ENCODE measurements around the gene RAB40B. TPM values are rescaled to one million over a fixed set of nuclear protein-coding genes. Genes with fewer than 3 reads are reported as not detected.

RAB40B gene
- total RNA-seq, 1 donor from 2014 or later: 22.4 TPM

GRCh38 chr17:82737967-82738877 is 39.7 kb upstream of the RAB40B start:
- peaks cover 48% of the 10 kb centered on the region for H3K36me3 ChIP-seq
- intact Hi-C loops (cut with micrococcal nuclease): no loop called here

DNA sequence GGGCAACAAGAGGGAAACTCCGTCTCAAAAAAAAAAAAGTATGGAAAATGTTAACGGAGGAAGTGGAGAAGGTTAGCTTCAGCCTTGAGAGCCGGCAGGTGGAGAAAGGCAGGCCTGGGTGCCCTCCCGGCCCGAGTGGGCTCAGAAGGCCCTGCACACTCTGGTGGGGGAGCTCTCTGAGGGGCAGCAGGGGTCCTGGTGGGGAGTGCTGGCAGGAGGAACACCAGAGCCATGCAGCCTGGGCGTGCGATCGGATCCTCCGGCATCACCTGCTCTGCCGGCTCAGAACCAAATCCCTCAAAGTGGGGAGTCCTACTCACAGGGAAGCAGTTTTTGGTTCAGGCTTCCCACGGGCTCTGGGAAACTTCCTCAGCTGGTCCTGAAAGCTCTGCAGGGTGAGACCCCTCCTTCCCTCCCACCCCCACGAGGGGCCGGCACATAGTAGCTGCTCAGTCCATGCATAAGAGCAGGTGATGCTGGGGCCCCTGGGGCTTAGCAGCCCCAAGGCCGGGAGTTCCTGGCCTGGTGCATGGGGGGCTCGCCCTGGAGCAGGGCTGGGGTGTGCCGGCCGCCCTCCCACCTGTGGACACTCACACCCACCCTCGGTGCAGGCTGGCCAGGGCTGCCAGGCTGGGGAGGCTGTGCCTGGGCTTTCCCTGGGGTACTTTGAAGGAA is 38.1 kb upstream of the RAB40B start:
- DNase-seq: no peak
- Histone ChIP-seq H3K4me1 (peaks cover 46% of the 10 kb centered on the region), H3K36me3 (peaks cover 40% of the 10 kb centered on the region), H3K4me3 (peak overlapping the region; percentile 87), H3K9me3 (replicated peaks) (peaks cover 17% of the 10 kb centered on the region), H3K27ac (replicated peaks) (peak overlapping the region; percentile 93), H3K27me3 (ENCODE audit: low read depth) (no peaks in the 10 kb centered on the region)
- intact Hi-C loops (cut with micrococcal nuclease): no loop called here
- TF ChIP-seq, protein P1, sequence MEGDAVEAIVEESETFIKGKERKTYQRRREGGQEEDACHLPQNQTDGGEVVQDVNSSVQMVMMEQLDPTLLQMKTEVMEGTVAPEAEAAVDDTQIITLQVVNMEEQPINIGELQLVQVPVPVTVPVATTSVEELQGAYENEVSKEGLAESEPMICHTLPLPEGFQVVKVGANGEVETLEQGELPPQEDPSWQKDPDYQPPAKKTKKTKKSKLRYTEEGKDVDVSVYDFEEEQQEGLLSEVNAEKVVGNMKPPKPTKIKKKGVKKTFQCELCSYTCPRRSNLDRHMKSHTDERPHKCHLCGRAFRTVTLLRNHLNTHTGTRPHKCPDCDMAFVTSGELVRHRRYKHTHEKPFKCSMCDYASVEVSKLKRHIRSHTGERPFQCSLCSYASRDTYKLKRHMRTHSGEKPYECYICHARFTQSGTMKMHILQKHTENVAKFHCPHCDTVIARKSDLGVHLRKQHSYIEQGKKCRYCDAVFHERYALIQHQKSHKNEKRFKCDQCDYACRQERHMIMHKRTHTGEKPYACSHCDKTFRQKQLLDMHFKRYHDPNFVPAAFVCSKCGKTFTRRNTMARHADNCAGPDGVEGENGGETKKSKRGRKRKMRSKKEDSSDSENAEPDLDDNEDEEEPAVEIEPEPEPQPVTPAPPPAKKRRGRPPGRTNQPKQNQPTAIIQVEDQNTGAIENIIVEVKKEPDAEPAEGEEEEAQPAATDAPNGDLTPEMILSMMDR (IDR thresholded peaks at IDR 0.05; ENCODE audit: borderline replicate concordance): no peak

More at GRCh38 chr17:82737967-82738877, 39.7 kb upstream of the RAB40B start:
- Histone ChIP-seq H3K4me3 (peak overlapping the region; percentile 87), H3K27ac (replicated peaks) (peak overlapping the region; percentile 93), H3K9me3 (replicated peaks) (peaks cover 17% of the 10 kb centered on the region), H3K4me1 (peaks cover 46% of the 10 kb centered on the region), H3K27me3 (ENCODE audit: low read depth) (no peaks in the 10 kb centered on the region)
- DNase-seq: peak; percentile 83
- TF ChIP-seq, protein P1 (IDR thresholded peaks at IDR 0.05; ENCODE audit: borderline replicate concordance): no peak

DNA sequence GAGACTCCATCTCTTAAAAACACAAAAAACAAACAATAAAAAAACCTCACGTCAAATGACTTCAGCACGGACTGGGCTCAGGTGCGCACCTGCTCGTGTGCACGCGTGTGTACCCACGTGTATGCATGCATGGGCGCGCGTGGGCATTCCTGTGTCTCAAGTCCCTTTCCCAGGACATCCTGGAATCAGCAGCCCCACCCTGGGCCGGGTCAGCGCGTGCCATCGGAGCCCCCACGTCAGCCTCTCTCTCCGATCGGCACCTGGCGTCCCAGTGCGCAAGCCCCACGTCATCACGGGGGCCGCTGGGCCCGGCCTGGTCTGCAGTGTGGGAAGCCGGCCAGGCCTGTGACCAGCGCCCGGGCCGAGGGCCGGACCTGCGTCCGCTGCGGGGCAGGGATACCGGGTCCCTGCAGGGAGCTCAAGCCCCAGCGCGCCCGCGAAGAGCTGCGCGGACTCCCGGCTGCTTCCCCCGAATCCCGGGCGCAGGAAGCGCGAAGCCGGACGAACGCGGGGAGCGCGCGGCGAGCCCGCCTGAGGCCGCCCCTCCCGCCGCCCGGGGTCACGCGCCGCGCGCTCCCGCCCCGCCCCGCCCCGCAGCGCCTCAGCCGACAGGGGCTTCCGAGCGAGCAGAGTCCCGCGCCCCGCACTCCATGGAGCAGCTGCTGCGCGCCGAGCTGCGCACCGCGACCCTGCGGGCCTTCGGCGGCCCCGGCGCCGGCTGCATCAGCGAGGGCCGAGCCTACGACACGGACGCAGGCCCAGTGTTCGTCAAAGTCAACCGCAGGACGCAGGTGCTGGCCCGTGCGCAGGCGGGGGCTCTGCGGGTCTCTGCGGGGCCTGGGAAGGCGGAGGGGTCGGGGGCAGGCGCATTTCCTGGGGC is 36.7 kb upstream of the RAB40B start, which contains the start of gene FN3K:
Gene FN3K, plus strand, starts transcription at position 629 of the 880 bp plus-strand sequence. Its CDS starts 22 bp downstream, at position 651.
- Histone ChIP-seq H3K36me3 (peaks cover 27% of the 10 kb centered on the region), H3K4me3 (peak within 1 kb of the TSS; percentile 87), H3K9me3 (replicated peaks) (peaks cover 6% of the 10 kb centered on the region), H3K27ac (replicated peaks) (peak within 1 kb of the TSS; percentile 93), H3K27me3 (ENCODE audit: low read depth) (no peaks in the 10 kb centered on the region), H3K4me1 (peaks cover 46% of the 10 kb centered on the region)
- peak; percentile 73 for DNase-seq
- TF ChIP-seq, protein P1 (IDR thresholded peaks at IDR 0.05; ENCODE audit: borderline replicate concordance): no peak
- intact Hi-C loops (cut with micrococcal nuclease): no loop called here

DNA sequence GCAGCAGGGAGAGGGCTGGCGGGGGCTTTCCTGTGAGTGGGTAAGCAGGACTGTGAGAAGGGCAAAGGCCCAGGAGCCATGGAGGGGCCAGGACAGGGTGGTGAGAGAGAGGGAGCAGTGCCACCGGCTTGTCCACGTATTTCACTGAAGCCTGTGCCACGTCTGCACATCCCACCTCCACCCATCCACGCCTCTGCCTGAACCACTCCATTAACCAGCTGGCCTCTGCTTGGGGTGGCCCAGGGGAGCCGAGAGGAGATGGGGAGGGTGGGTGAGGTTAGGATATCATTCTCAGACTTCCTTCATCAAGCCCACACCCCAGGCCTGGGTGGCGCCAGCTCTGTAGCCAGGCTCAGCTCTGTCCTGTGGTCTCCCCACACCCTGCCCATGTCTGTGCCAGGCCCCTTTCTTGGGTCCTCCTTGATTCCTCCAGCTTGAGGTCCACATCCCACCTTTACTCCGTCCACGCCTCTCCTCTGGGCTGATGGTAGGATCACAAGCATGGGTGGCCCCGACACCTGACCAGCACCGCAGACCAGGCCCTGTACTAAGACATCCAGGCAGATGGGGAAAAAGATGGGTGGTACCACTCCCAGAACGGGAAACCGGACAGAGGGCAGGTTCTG is 33.7 kb upstream of the RAB40B start:
- no peak overlapping the region for H3K4me3 ChIP-seq
- no peak overlapping the region for H3K27ac ChIP-seq (replicated peaks)
- TF ChIP-seq, protein P1 (IDR thresholded peaks at IDR 0.05; ENCODE audit: borderline replicate concordance): no peak
- no peak for DNase-seq
- H3K4me1 ChIP-seq: peaks cover 28% of the 10 kb centered on the region
- peaks cover 33% of the 10 kb centered on the region for H3K36me3 ChIP-seq
- H3K9me3 ChIP-seq (replicated peaks): peaks cover 6% of the 10 kb centered on the region
- no peaks in the 10 kb centered on the region for H3K27me3 ChIP-seq (ENCODE audit: low read depth)
- intact Hi-C loops (cut with micrococcal nuclease): no loop called here
